SU-DHL-6 (cell line): ENCODE data around the gene TMEM154.

Source experiments
- H2AFZ ChIP-seq: fragments of 200-600 bp; sonication (generic); 2 replicates; pipeline ENCODE4 v1.6.1; 2014; ENCODE audit warnings: low read depth, mild to moderate bottlenecking, moderate library complexity, mixed read lengths, antibody characterized with exemption, low read length; ENCODE audit not compliant: severe bottlenecking
- H3F3A ChIP-seq: fragments of 200-600 bp; shearing (Covaris generic); 2 replicates; pipeline ENCODE4 v1.6.0; 2016; ENCODE audit warnings: antibody characterized with exemption, mild to moderate bottlenecking; ENCODE audit not compliant: insufficient read depth
- H3K27ac ChIP-seq: fragments of 200-600 bp; sonication (generic); 2 replicates; pipeline ENCODE4 v1.5.1; 2016; ENCODE audit warnings: low read depth, mild to moderate bottlenecking, low read length, moderate library complexity, mixed read lengths
- H3K27me3 ChIP-seq: fragments of 200-600 bp; sonication (generic), shearing (Covaris generic); 2 replicates; pipeline ENCODE4 v1.6.0; 2014; ENCODE audit warnings: mild to moderate bottlenecking, low read length
- H3K36me3 ChIP-seq: fragments of 200-600 bp; sonication (generic); 2 replicates; pipeline ENCODE4 v1.6.1; 2014; ENCODE audit warnings: mild to moderate bottlenecking, low read length, mixed read lengths
- H3K4me2 ChIP-seq: fragments of 300-600, 200-600 bp; shearing (Covaris generic), sonication (generic); 2 replicates; pipeline ENCODE4 v1.6.0; 2014; ENCODE audit warnings: low read length, low read depth, mild to moderate bottlenecking; ENCODE audit not compliant: poor library complexity, severe bottlenecking
- H3K4me3 ChIP-seq: fragments of 200-600 bp; sonication (generic); 2 replicates; pipeline ENCODE4 v1.5.1; 2014; ENCODE audit warnings: antibody characterized with exemption, low read length, mild to moderate bottlenecking, mixed read lengths; ENCODE audit not compliant: insufficient read depth, poor library complexity, severe bottlenecking
- H3K79me2 ChIP-seq: fragments of 200-600 bp; sonication (generic); 2 replicates; pipeline ENCODE4 v1.6.1; 2014; ENCODE audit warnings: mild to moderate bottlenecking, low read length, moderate library complexity; ENCODE audit not compliant: insufficient read depth
- H3K9ac ChIP-seq: fragments of 200-600 bp; sonication (generic); 2 replicates; pipeline ENCODE4 v1.7.0; 2014; ENCODE audit warnings: mild to moderate bottlenecking, low read length
- H3K9me2 ChIP-seq: fragments of 200-600 bp; sonication (generic); replicated peaks from 2 replicates; pipeline ENCODE4 v1.6.1; 2014; ENCODE audit warnings: low read length; ENCODE audit not compliant: insufficient read depth
- H3K9me3 ChIP-seq: fragments of 200-600 bp; sonication (generic); 2 replicates; pipeline ENCODE4 v1.6.1; 2014; ENCODE audit warnings: low read length, mixed read lengths; ENCODE audit not compliant: insufficient read depth
- H4K20me1 ChIP-seq: fragments of 200-600 bp; sonication (generic); 2 replicates; pipeline ENCODE4 v1.6.1; 2014; ENCODE audit warnings: low read depth, mild to moderate bottlenecking, antibody characterized with exemption, low read length, moderate library complexity, mixed read lengths
- CTCF ChIP-seq: fragments of 200-600 bp; sonication (generic); IDR thresholded peaks from one replicate; pipeline ENCODE4 v1.5.1; 2017; ENCODE audit warnings: antibody characterized with exemption, mild to moderate bottlenecking, low read length, moderate library complexity; ENCODE audit not compliant: insufficient read depth, poor library complexity, severe bottlenecking
- EZH2phosphoT487 ChIP-seq: fragments of 200-600 bp; sonication (generic), shearing (Covaris generic); conservative IDR thresholded peaks from 2 replicates; pipeline ENCODE4 v1.6.1; 2018; ENCODE audit warnings: mild to moderate bottlenecking, antibody characterized with exemption, low read length, moderate library complexity, mixed read lengths

Gene TMEM154

GRCh38 chr4:152691761-152692160, 12.0 kb upstream of the TMEM154 start:
- Histone ChIP-seq H3K36me3 (no peaks in the 10 kb centered on the region), H3K27me3 (no peaks in the 10 kb centered on the region), H3K9me2 (no peaks in the 10 kb centered on the region), H4K20me1 (no peaks in the 10 kb centered on the region), H3K4me3 (no peak overlapping the region), H3K9ac (no peak overlapping the region), H3K9me3 (no peaks in the 10 kb centered on the region), H3F3A (no peaks in the 10 kb centered on the region), H3K79me2 (no peaks in the 10 kb centered on the region), H3K4me2 (no peak overlapping the region), H3K27ac (no peak overlapping the region), H2AFZ (no peak overlapping the region)
- no peak for TF ChIP-seq EZH2phosphoT487
- no peak for TF ChIP-seq CTCF

- H3F3A ChIP-seq: no peaks in the 10 kb centered on the region
- no peak for TF ChIP-seq CTCF
Measured at GRCh38 chr4:152690706-152691651, 11.2 kb upstream of the TMEM154 start.

GRCh38 chr4:152689615-152690501, 10.1 kb upstream of the TMEM154 start:
- no peak overlapping the region for H3K27ac ChIP-seq
- no peak overlapping the region for H3K4me3 ChIP-seq
- H3K36me3 ChIP-seq: no peaks in the 10 kb centered on the region
- H3K9ac ChIP-seq: no peak overlapping the region
- H3K4me2 ChIP-seq: no peak overlapping the region
- no peaks in the 10 kb centered on the region for H3F3A ChIP-seq
- H3K9me3 ChIP-seq: no peaks in the 10 kb centered on the region
- H3K9me2 ChIP-seq: no peaks in the 10 kb centered on the region
- H3K79me2 ChIP-seq: no peaks in the 10 kb centered on the region
- no peak for TF ChIP-seq EZH2phosphoT487
- no peak for TF ChIP-seq CTCF
- no peaks in the 10 kb centered on the region for H4K20me1 ChIP-seq
- no peak overlapping the region for H2AFZ ChIP-seq
- H3K27me3 ChIP-seq: no peaks in the 10 kb centered on the region

More at GRCh38 chr4:152690706-152691651, 11.2 kb upstream of the TMEM154 start:
- Histone ChIP-seq H2AFZ (no peak overlapping the region), H4K20me1 (no peaks in the 10 kb centered on the region), H3K27ac (no peak overlapping the region), H3K79me2 (no peaks in the 10 kb centered on the region), H3K4me2 (no peak overlapping the region), H3K27me3 (no peaks in the 10 kb centered on the region), H3K4me3 (no peak overlapping the region), H3K9me2 (no peaks in the 10 kb centered on the region), H3K9ac (no peak overlapping the region), H3K9me3 (no peaks in the 10 kb centered on the region), H3K36me3 (no peaks in the 10 kb centered on the region)
